Stimulated activated naive B cell treated with anti-CD40 and anti-IgM and Interleukin-4, amounts not matched to agents 10 μg/mL and 1 μg/mL and 100 μg/mL, for 72 hours (primary cell): ENCODE measurements around the gene NMRAL1.
A peak's percentile ranks its signal among the peaks of the same experiment; 100 is the strongest.

Experiments
- ATAC-seq, 2 donors: fragments of 150-1000 bp; cut with Tn5 transposase; replicated peaks; 2 replicates each; pipeline ENCODE4 v1.10.0; 2021; ENCODE audit warnings: moderate library complexity in 1 of 2
- DNase-seq: peaks from one replicate; pipeline ENCODE4 v3.0.0; 2021
- H3K27ac Mint-ChIP-seq: one replicate; pipeline ENCODE4 v1.8.0; 2022; ENCODE audit warnings: mild to moderate bottlenecking, mixed read lengths
- H3K27me3 Mint-ChIP-seq, 2 donors: one replicate each; pipeline ENCODE4 v1.8.0; 2022; ENCODE audit warnings: mixed read lengths in 2 of 2
- H3K36me3 Mint-ChIP-seq, 2 donors: one replicate each; pipeline ENCODE4 v1.8.0; 2022; ENCODE audit warnings: mixed read lengths in 2 of 2, mild to moderate bottlenecking in 1 of 2
- H3K4me1 Mint-ChIP-seq, 2 donors: one replicate each; pipeline ENCODE4 v1.8.0; 2022; ENCODE audit warnings: mixed read lengths in 2 of 2, mild to moderate bottlenecking in 1 of 2
- H3K4me3 Mint-ChIP-seq, 2 donors: one replicate each; pipeline ENCODE4 v1.8.0; 2022; ENCODE audit warnings: mild to moderate bottlenecking in 2 of 2, mixed read lengths in 2 of 2, moderate library complexity in 1 of 2
- H3K9me3 Mint-ChIP-seq, 2 donors: one replicate each; pipeline ENCODE4 v1.8.0; 2022; ENCODE audit warnings: mixed read lengths in 2 of 2, mild to moderate bottlenecking in 1 of 2

Gene NMRAL1

GRCh38 chr16:4437366-4437765 is 37.1 kb downstream of the NMRAL1 start:
- no peak overlapping the region for H3K4me3 Mint-ChIP-seq

GRCh38 chr16:4435337-4436067 is 38.9 kb downstream of the NMRAL1 start:
- peaks cover 5 to 23% of the 10 kb centered on the region in 2 donors for H3K4me1 Mint-ChIP-seq
- no peaks in the 10 kb centered on the region for H3K27me3 Mint-ChIP-seq
- peaks cover 30 to 43% of the 10 kb centered on the region in 2 donors for H3K36me3 Mint-ChIP-seq
- no peak for ATAC-seq
- no peaks in the 10 kb centered on the region for H3K9me3 Mint-ChIP-seq
- no peak overlapping the region for H3K4me3 Mint-ChIP-seq
- DNase-seq = no peak
- peak overlapping the region; percentile 7 for H3K27ac Mint-ChIP-seq

More at GRCh38 chr16:4437366-4437765, 37.1 kb downstream of the NMRAL1 start:
- ATAC-seq (no peak), DNase-seq (no peak)
- Mint-ChIP-seq H3K9me3 (no peaks in the 10 kb centered on the region), H3K36me3 (peaks cover 31 to 48% of the 10 kb centered on the region in 2 donors), H3K27me3 (no peaks in the 10 kb centered on the region), H3K4me1 (peaks cover 5 to 19% of the 10 kb centered on the region in 2 donors), H3K27ac (peak overlapping the region; percentile 2)

- Mint-ChIP-seq H3K27me3 (no peaks in the 10 kb centered on the region), H3K9me3 (no peaks in the 10 kb centered on the region), H3K4me1 (peaks cover 5 to 23% of the 10 kb centered on the region in 2 donors), H3K27ac (peak overlapping the region; percentile 22), H3K4me3 (no peak overlapping the region), H3K36me3 (peaks cover 27 to 45% of the 10 kb centered on the region in 2 donors)
- ATAC-seq (no peak), DNase-seq (no peak)
Observed at GRCh38 chr16:4433914-4434787, 40.3 kb downstream of the NMRAL1 start.

GRCh38 chr16:4433228-4433627 is 41.2 kb downstream of the NMRAL1 start:
- DNase-seq (no peak), ATAC-seq (no peak)
- Mint-ChIP-seq H3K9me3 (no peaks in the 10 kb centered on the region), H3K27me3 (no peaks in the 10 kb centered on the region), H3K36me3 (peaks cover 27 to 49% of the 10 kb centered on the region in 2 donors), H3K27ac (no peak overlapping the region), H3K4me3 (no peak overlapping the region), H3K4me1 (peaks cover 8 to 23% of the 10 kb centered on the region in 2 donors)

- ATAC-seq (no peak), DNase-seq (no peak)
- Mint-ChIP-seq H3K27ac (no peak overlapping the region), H3K4me3 (no peak overlapping the region), H3K36me3 (peaks cover 28 to 52% of the 10 kb centered on the region in 2 donors), H3K27me3 (no peaks in the 10 kb centered on the region), H3K9me3 (no peaks in the 10 kb centered on the region), H3K4me1 (peaks cover 17 to 39% of the 10 kb centered on the region in 2 donors)
Observed at GRCh38 chr16:4431023-4431422, 43.4 kb downstream of the NMRAL1 start.

GRCh38 chr16:4428500-4428899 is 45.9 kb downstream of the NMRAL1 start:
- DNase-seq (no peak), ATAC-seq (no peak)
- no peak overlapping the region for H3K4me3 Mint-ChIP-seq
- H3K4me1 Mint-ChIP-seq = peaks cover 21 to 36% of the 10 kb centered on the region in 2 donors
- no peaks in the 10 kb centered on the region for H3K9me3 Mint-ChIP-seq
- no peaks in the 10 kb centered on the region for H3K27me3 Mint-ChIP-seq
- H3K27ac Mint-ChIP-seq = no peak overlapping the region
- peaks cover 18 to 37% of the 10 kb centered on the region in 2 donors for H3K36me3 Mint-ChIP-seq

GRCh38 chr16:4426722-4427372 is 47.6 kb downstream of the NMRAL1 start:
- peak overlapping the region; percentile 98 to 99 for H3K4me3 Mint-ChIP-seq
- DNase-seq (no peak), ATAC-seq (no peak)
- peaks cover 18 to 28% of the 10 kb centered on the region in 2 donors for H3K4me1 Mint-ChIP-seq
- no peaks in the 10 kb centered on the region for H3K9me3 Mint-ChIP-seq
- peak overlapping the region; percentile 98 for H3K27ac Mint-ChIP-seq
- no peaks in the 10 kb centered on the region for H3K27me3 Mint-ChIP-seq
- peaks cover 18 to 30% of the 10 kb centered on the region in 2 donors for H3K36me3 Mint-ChIP-seq

- no peaks in the 10 kb centered on the region for H3K9me3 Mint-ChIP-seq
- peak overlapping the region; percentile 98 to 99 for H3K4me3 Mint-ChIP-seq
- ATAC-seq (peak; percentile 36 to 41), DNase-seq (no peak)
- H3K4me1 Mint-ChIP-seq = peaks cover 18 to 27% of the 10 kb centered on the region in 2 donors
- H3K36me3 Mint-ChIP-seq = peaks cover 15 to 27% of the 10 kb centered on the region in 2 donors
- H3K27me3 Mint-ChIP-seq = no peaks in the 10 kb centered on the region
- peak overlapping the region; percentile 98 for H3K27ac Mint-ChIP-seq
Observed at GRCh38 chr16:4426021-4426684, 48.3 kb downstream of the NMRAL1 start.

GRCh38 chr16:4425378-4426020 is 48.9 kb downstream of the NMRAL1 start, which contains the start of gene DNAJA3:
Gene DNAJA3 (plus strand): TSS chr16:4425868. CDS start chr16:4425882, 14 bp downstream.
- Mint-ChIP-seq H3K27me3 (no peaks in the 10 kb centered on the region), H3K4me1 (peaks cover 18 to 24% of the 10 kb centered on the region in 2 donors), H3K27ac (peak within 1 kb of the TSS; percentile 98), H3K4me3 (peak within 1 kb of the TSS; percentile 98 to 99), H3K9me3 (no peaks in the 10 kb centered on the region), H3K36me3 (peaks cover 13 to 23% of the 10 kb centered on the region in 2 donors)
- peak; percentile 90 for DNase-seq
- peak; percentile 93 to 95 for ATAC-seq

GRCh38 chr16:4420505-4421105 is 53.8 kb downstream of the NMRAL1 start:
- Mint-ChIP-seq H3K27me3 (no peaks in the 10 kb centered on the region), H3K4me3 (no peak overlapping the region), H3K4me1 (peaks cover 7 to 18% of the 10 kb centered on the region in 2 donors), H3K9me3 (no peaks in the 10 kb centered on the region), H3K27ac (no peak overlapping the region), H3K36me3 (peaks cover 0 to 1% of the 10 kb centered on the region in 2 donors)
- no peak for DNase-seq
- ATAC-seq = no peak

GRCh38 chr16:4419402-4419959 is 54.9 kb downstream of the NMRAL1 start:
- no peak for DNase-seq
- Mint-ChIP-seq H3K9me3 (no peaks in the 10 kb centered on the region), H3K4me1 (peaks cover 13 to 23% of the 10 kb centered on the region in 2 donors), H3K27me3 (no peaks in the 10 kb centered on the region), H3K27ac (no peak overlapping the region), H3K4me3 (no peak overlapping the region), H3K36me3 (peaks cover 0 to 6% of the 10 kb centered on the region in 2 donors)
- no peak for ATAC-seq

- ATAC-seq (peak; percentile 83 to 91), DNase-seq (peak; percentile 98)
- peak within 1 kb of the TSS; percentile 97 for H3K27ac Mint-ChIP-seq
- peaks cover 3 to 11% of the 10 kb centered on the region in 2 donors for H3K36me3 Mint-ChIP-seq
- no peaks in the 10 kb centered on the region for H3K27me3 Mint-ChIP-seq
- H3K4me1 Mint-ChIP-seq = peaks cover 18 to 29% of the 10 kb centered on the region in 2 donors
- H3K4me3 Mint-ChIP-seq = peak within 1 kb of the TSS; percentile 89 to 93
- H3K9me3 Mint-ChIP-seq = no peaks in the 10 kb centered on the region
Observed at GRCh38 chr16:4416200-4417032, 58.0 kb downstream of the NMRAL1 start, which contains the start of gene CORO7. Gene CORO7 (minus strand): TSS chr16:4416596. CDS start chr16:4416518, 78 bp downstream.
